PFSK-1 (cell line): Measurements from ENCODE around the gene PPFIA3.

Experiments used
- FOXP2 ChIP-seq: optimal IDR thresholded peaks from 2 replicates; pipeline ENCODE3; 2011; ENCODE audit warnings: borderline replicate concordance, control low read depth, inconsistent platforms; ENCODE audit not compliant: insufficient read depth; ENCODE audit errors: extremely low read length, extremely low read depth
- POLR2AphosphoS5 ChIP-seq: IDR thresholded peaks from 2 replicates; pipeline ENCODE4 v1.6.1; 2012; ENCODE audit warnings: low read depth, mild to moderate bottlenecking, control low read depth, low read length, moderate library complexity
- REST ChIP-seq, 2 experiments: IDR thresholded peaks; 2 replicates each; pipeline versions ENCODE4 v1.6.1 to v1.8.0; 2011 to 2012; ENCODE audit warnings: low read depth in 2 of 2, low read length in 2 of 2, control low read depth in 1 of 2, inconsistent platforms in 1 of 2, mild to moderate bottlenecking in 1 of 2, moderate library complexity in 1 of 2; ENCODE audit not compliant: insufficient read depth in 1 of 2
- SIN3A ChIP-seq: IDR thresholded peaks from 2 replicates; pipeline ENCODE4 v1.6.1; 2012; ENCODE audit warnings: mild to moderate bottlenecking, low read length, moderate library complexity, borderline replicate concordance; ENCODE audit not compliant: insufficient read depth
- TAF1 ChIP-seq: IDR thresholded peaks from 2 replicates; pipeline ENCODE4 v1.6.1; 2012; ENCODE audit warnings: low read length, control low read depth, borderline replicate concordance; ENCODE audit not compliant: insufficient read depth

GRCh38 chr19:49117677-49118564 lies 1.4 kb upstream of the PPFIA3 start:
- no peak for TF ChIP-seq REST (IDR thresholded peaks at IDR 0.05; ENCODE audit: insufficient read depth in 1 of 2, low read depth in 2 of 2, low read length in 2 of 2)
- no peak for TF ChIP-seq TAF1
- no peak for TF ChIP-seq SIN3A
- no peak for TF ChIP-seq POLR2AphosphoS5
- no peak for TF ChIP-seq FOXP2
